ENCODE results near the gene TMOD1.

DNA sequence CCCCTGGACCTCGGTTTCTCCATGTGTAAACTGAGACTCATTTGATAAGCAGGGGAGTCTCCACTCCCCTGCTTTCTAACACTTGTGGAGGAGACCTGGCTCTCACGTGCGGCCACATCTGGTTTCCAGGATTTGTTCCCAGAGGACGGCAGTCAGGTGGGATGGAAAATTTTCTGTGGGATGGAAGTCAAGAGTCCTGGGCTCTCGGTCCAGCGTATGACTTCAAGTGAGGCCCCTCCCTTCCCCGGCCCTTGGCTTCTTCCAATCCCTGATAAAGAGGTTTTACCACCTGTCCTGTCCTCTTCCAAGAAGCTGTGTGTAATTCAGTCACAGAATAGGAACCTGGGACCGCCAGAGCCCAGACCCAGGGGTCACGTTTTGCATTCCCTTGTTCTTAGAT lies 35.0 kb downstream of the TMOD1 start:
- TF ChIP-seq, protein P1, sequence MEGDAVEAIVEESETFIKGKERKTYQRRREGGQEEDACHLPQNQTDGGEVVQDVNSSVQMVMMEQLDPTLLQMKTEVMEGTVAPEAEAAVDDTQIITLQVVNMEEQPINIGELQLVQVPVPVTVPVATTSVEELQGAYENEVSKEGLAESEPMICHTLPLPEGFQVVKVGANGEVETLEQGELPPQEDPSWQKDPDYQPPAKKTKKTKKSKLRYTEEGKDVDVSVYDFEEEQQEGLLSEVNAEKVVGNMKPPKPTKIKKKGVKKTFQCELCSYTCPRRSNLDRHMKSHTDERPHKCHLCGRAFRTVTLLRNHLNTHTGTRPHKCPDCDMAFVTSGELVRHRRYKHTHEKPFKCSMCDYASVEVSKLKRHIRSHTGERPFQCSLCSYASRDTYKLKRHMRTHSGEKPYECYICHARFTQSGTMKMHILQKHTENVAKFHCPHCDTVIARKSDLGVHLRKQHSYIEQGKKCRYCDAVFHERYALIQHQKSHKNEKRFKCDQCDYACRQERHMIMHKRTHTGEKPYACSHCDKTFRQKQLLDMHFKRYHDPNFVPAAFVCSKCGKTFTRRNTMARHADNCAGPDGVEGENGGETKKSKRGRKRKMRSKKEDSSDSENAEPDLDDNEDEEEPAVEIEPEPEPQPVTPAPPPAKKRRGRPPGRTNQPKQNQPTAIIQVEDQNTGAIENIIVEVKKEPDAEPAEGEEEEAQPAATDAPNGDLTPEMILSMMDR (IDR thresholded peaks at IDR 0.05; ENCODE audit: low read length), result no peak
- no peak for TF ChIP-seq EZH2 (IDR thresholded peaks at IDR 0.05; ENCODE audit: borderline replicate concordance, low read length)
